NCI-H446 treated with DMSO at 0.1 percent for 48 hours (cell line): Measurements from ENCODE around the gene PTPRM.
"Not testable (repeated sequence)": the region's sequence is repeated elsewhere in the genome, so short reads cannot be mapped to it uniquely, and the experiment has no call there.

ENCODE experiments used
- DNase-seq: peaks from one replicate; lab custom pipeline; 2025; lab: John Stamatoyannopoulos, UW

Gene PTPRM

DNA sequence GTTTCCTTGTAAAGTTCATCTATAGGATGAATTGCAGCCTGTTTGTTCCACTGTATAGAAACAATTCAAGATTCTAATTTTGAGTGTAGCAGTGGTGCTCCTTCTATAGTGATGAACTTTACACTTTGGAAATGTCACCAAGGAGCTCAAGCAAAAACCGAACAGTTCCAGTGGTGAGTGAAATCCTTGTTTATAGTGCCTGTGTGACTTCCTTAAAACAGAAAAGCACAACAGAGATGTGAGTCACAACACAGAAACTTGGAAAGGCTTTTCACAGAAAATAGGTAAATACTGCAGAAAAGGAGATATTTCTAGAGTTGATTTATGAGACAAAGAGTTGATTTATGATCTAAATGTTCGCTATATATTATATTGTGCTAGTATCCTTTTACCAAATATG, 482.0 kb downstream of the PTPRM start:
- no peak for DNase-seq

DNA sequence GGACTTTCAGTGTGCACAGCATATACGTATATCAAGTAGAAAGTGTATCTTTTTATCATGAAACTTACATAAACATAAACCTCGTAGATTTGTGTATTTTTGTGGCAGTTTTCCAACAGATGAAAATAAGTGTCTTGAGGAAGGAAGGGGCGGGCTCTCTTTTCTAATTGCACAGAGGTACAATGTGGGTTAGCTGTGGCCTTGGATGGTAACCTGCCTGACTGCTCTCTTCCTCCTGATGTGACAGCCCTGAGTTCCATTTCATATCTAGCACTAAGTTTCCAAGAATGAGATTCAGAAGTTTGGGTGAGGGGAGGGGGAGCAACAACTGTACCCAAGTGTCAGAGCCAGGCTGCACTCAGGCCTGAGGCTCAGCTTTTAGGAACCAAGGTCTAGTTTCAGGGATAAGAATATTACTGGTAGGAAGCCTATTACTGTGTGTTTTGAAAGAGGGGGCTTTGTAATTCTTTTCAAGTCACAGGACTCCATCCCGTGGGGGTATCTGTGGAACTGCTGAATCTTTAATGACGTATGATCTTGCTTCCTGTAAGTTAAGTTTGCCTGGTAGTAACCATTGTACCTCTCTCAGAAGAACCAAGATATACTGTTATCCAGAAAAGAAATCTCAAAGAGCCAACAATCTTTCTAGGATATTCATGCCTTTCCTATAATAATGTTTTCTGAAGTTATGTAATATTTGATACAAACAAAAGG, 483.7 kb downstream of the PTPRM start:
- DNase-seq = no peak

DNA sequence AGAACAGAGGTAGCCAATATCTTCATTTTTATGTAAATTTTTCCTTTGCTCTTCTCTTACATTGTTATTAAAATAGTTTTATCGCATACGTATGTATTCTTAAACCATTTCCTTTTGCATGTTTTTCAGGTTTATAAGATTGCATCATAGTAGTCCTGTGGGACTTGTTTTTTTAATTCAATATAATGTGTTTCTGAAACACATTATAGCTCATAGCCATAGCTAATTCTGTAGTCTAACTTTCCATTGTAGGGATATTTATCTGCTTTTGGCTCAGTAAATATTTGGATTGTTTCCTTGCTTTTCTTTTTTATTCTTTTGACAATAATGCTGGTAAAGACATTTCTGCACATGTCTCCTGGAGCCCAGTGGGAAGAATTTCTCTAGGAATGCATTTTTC, 484.3 kb downstream of the PTPRM start:
- DNase-seq = no peak

DNA sequence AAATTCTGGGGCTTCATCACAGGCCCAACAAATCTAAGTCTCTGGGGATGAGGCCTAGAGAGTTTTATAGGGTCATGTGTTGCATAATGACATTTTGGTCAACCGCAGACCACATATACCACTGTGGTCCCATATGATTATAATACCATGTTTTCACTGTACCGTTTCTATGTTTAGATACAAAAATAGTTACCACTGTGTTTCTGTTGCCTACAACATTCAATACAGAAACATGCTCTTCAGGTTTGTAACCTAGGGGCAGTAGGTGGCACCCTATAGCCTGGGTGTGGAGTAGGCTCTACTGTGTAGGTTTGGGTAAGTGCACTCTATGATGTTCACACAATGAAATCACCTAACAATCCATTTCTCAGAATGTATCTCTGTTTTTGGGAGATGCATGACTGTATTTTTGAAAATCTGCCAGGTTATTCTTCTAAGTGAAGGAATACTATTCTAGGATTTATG, 485.2 kb downstream of the PTPRM start:
- no peak for DNase-seq

DNA sequence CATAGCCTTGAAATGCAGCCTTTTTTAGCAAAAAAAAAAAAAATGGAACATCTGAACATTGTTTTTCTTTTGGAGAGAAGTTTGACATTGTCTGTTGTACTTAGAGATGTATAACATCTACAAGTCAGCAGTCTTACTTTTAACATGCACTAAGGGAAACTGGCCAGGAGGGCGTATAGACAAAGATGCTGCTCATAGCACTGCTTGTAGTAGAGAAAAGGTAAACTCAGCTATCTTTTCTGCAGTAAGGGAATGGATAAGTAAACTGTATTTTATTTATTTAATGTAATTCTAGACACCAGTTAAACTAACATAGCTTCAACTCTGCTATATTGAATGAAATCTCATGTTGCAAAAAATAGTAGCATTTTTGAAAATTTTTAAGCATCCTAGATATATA, 489.6 kb downstream of the PTPRM start:
- no peak for DNase-seq

DNA sequence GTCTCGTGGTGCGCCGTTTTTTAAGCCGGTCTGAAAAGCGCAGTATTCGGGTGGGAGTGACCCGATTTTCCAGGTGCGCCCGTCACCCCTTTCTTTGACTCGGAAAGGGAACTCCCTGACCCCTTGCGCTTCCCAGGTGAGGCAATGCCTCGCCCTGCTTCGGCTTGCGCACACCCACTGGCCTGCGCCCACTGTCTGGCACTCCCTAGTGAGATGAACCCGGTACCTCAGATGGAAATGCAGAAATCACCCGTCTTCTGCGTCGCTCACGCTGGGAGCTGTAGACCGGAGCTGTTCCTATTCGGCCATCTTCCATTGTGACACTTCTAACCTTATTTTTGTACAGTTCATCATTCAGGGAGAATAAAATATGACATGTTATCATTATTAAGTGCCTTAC, 496.0 kb downstream of the PTPRM start:
- not testable (repeated sequence) for DNase-seq

DNA sequence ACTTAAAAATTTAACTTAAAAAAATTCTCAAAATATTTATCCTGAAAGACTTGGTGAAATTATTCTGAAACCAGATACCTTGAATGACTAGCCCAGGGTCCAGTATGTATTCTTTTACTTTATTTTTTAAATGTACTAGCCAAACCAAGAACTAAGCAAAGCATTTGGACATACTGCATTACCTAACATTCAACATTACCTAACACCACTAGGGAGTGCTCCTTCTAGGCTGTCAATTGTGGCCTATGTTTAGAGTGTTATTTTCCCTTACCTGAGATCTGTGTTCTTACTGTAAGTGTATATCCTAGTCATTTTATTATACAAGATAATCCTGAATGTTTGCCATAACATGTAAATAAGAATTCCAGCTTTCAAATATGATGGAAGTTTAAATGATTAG, 496.6 kb downstream of the PTPRM start:
- DNase-seq = no peak

DNA sequence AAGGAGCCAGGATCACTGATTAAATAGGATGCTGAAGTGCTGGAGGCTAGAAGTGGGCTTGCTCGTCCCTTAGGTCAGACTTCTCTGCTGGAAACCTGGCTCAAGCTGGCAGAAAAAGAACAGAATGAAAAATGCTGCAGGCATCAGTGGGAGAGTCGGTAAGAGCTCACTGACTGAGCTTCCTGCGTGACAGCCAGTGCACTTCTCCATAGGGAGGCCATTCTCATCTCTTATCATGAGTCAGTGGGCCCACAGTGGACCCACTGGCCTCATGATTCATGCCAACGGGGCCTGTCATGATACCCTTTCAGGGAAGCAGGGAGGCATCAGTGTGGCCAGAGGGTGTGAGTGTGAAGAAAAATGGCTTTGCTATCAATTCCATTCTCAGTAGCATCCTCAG, 498.2 kb downstream of the PTPRM start:
- no peak for DNase-seq

DNA sequence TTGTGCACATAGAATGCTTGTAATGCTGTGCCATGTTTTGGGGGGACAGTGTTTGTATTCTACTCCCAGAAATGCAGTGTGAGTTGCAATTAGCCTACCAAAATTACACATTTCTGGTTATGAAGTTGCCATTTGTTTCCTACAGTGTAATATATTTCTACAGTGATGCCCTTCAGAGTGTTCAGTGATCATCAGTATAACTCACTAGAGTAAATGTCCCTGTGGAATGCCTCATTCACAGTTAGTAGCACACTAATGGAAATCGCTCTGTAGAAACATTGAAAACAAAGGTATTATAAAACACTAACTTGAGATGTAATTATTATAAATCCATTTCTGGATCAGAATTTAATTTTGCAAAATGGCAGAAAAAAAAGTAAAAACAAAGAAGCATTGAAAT, 498.7 kb downstream of the PTPRM start:
- DNase-seq = no peak

DNA sequence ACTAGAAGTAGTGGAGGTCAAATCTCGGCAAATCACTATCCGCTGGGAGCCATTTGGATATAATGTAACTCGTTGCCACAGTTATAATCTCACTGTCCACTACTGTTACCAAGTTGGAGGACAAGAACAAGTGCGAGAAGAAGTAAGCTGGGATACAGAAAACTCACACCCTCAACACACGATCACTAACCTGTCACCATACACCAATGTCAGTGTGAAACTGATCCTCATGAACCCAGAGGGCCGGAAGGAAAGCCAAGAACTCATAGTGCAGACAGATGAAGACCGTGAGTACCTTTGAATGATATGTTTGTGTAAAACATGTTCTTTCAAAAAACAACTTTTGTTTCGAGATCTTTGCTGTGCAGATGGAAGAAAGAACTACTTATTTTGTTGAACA, 502.6 kb downstream of the PTPRM start:
- DNase-seq = no peak

DNA sequence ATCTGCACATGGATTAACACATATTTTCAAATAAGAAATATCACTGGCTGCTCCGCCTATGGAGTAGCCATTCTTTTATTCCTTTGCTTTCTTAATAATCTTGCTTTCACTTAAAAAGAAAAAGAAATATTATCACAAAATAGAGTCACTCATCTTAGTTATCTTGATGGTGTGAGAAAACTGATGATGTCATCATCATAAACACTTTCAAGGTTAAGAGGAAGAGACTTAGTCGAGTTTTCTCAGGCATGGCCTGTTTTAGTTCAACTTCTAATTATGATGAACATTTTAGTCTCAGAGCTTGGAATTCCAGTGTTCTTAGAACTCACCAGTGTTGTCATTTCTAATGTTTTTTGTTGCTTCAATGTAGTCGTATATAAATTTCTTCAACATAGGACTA, 506.1 kb downstream of the PTPRM start:
- no peak for DNase-seq

DNA sequence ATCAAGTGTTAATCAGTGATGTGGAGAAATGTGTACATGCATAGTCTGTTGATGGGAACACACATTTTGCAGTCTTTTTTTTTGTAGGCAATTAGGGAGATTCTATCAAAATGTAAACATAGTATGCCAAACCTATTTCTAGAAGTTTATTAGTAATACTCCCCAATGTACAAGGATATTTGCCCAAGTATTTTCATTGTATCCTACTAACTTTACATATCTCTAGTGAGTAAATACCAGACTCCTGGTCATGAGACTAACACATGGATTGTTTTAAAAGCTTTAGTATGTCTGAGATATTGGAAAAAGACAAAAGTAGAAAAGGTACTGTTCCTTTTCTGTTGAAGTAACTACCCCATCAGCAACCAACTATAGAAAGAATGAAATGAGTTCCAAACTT, 513.0 kb downstream of the PTPRM start:
- no peak for DNase-seq

DNA sequence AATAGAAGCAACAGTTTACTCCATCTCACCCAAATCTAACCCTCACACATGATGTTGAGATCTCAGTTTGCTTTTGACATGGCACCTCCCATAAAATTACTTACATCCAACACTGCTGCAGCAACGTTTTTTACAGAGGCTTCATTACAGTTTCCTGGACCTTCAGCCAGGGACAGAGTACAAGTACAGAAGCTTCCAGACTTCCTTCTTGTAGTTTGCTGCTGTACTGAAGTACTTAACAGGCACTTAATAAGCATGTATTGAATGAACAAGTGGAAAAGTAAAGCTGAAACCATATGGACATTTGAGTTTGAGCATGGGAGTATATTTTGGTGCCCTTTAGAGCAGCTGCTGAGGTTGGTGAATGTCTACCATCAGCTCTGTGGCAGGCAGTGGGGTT, 514.2 kb downstream of the PTPRM start:
- DNase-seq = no peak

DNA sequence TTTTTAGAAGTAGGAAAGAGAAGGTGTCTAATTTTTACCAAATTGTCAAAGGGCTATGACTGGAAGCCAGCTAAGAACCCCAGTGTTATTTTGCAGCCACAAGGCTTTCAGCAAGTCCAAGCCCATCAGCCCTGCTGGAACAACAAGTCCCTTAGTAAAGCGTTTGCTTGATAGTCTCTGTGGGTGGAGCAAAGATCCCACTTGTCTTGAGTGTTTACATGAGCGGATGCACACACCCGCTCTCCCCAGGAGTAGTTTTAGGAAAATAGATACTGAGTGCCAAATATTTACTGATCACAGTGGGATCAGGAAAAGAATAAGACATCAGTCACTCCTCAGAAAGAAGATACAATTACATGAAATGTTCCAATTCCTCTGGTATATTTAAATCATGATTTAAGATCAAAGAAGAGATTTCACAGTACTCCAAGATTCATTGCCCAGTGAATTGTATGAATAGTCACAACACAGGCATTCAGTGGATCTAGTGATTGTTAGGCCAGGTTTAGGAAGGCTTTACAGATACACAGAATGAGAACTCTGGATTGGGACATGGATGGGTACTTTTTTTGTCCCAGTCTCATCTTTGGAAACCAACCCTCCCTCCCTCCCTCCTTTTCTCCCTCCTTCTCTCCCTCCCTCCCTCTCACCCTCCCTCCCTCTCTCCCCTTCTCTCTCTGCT, 514.9 kb downstream of the PTPRM start:
- no peak for DNase-seq

DNA sequence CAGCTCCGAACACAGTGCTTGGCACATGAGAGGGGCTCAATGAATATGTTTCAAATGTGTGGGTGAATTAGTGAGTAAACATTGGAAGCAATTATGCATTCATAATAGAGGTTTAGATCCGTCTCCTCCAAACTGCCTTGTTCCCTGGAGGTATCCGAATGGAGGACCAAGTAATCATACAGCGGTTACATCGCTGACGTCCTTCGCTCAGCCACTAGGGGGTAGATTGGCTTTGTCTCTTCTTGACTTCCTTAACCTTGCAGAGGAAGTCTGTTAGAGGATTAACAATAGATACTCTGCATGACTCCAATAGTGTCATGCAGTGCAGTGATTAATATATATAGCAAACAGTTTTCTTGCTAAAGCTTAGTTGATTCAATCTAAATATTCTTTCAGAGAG, 517.0 kb downstream of the PTPRM start:
- DNase-seq = no peak

DNA sequence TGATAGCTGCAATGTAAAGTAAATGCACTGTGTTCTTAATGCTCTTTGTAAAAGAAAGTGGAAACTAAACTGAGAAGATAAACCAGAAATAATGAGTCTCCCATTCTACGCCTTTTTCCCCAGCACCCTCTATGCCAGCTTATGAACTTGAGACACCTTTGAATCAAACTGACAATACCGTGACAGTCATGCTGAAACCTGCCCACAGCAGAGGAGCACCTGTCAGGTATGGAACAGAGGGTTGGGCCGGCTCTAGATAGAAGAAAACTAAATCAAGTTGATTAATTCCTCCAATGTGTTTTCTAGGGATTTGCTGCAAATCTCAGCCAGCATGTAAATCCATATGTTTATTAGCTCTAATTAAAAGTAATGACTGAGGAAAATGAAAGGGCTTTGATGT, 521.5 kb downstream of the PTPRM start:
- DNase-seq = no peak

DNA sequence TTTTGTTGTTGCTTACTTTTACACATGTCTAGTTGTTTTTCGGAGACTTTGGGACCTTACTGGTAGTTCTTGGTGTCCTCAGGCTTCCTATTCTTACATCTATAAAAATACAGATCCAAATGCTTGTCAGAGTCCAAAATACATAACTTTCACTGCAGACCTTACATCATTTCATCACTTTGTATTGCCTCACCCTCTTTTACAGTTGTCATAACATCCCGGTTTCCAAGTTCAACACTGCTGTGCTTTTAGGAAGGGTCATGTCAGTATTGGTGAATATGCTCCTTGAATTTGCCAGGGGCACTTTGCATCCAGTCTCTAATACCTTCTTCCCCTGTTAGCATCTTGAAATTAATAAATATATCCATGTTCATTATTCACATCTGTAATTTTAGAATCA, 523.9 kb downstream of the PTPRM start:
- no peak for DNase-seq

DNA sequence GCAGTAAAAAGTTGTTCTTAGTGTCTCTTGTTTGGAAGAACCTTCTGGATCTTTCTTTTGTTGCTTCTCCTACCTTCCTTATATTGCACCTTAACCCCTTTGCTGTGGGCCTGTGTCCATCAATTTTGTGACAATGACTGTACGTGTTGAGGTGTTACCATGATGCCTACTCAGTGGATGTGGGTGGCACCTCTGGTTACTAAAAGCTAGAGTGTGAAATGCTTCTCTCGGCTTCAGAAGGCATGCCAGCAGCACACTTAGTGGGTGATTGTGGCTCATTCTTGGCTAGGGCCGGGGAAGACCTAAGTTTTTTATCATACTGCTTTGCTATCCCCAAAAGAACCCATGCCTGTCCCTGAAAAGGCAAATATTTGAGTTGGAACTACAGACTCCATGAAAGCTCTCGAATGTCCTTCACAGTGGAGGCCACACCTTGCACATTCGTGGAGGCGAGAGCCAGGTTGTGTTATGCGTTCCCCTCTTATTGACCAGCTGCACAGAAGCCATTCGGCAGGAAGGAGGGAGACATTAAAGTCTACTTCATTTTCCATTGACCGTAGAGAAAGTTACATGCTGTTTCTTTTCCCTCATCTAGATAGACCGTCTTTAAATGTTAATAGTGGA, 528.9 kb downstream of the PTPRM start:
- DNase-seq = no peak

DNA sequence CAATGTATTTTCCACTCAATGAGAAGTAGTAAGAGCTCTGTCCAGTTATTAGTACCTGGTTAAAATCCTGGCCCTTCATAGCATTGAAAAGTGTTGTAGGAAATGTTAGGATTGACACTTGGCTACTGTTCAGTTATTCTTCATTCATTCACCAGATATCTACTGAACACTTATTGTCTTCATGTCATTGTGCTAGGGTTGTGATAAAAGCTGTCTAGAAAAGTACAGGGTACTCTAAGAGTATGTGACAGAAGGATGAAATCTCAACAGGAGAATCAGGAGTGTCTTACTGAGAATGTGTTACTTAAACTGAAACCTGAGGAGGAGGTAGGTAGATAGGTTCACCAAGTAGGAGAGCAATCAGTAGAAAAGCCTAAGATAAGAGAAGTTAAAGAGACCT, 530.3 kb downstream of the PTPRM start:
- no peak for DNase-seq

DNA sequence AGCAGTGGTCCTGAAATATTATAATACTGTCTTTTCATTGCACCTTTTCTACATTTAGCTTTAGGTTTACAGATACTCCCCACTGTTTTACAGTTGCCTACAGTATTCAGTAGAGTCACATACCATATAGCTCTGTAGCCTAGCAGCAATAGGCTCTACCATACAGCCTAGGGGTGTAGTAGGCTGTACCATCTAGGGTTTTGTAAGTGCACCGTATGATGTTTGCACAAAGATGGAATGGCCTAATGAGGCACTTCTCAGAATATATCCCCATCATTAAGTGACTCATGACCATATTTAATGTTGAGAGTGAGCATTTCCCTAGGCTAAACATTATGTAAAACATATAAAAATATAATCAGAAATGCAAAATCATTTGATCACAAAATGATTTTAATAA, 530.8 kb downstream of the PTPRM start:
- DNase-seq = no peak

DNA sequence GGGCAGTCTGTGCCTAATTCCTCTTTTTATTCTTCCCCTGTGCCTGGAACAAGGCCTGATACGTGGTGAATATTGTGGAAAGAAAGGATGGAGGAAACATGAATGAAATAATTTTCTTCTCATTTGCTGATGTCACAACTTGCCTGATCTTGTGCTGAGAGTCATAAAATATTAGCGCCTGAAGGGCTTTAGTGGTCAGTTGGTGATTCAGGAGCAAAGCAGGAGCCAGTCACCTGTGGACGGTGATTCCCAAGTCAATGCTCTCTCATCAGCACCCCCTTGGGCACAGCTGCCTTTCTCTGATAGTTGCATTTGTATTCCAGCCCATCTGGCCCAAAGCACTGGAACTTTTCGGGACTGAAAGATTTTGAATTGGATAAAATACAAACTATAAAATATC, 539.5 kb downstream of the PTPRM start:
- DNase-seq = no peak

DNA sequence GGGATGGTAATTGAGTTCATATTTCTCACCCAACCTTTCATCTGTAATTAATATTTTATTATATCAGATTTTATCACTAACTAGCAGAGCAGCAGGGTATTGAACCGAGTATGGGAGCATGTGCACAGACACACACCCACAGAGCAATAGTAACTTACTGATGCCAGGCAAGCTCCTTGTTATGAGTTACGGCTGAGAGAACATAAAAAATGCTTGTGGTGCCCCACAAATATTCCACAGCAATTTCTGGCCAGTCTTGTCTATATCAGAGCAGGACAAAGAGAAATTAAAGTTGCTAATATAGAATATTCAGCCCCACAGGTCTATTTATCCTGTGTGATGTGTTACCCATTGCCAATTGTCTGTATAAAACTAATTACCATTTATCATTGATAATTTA, 540.3 kb downstream of the PTPRM start:
- DNase-seq = no peak

DNA sequence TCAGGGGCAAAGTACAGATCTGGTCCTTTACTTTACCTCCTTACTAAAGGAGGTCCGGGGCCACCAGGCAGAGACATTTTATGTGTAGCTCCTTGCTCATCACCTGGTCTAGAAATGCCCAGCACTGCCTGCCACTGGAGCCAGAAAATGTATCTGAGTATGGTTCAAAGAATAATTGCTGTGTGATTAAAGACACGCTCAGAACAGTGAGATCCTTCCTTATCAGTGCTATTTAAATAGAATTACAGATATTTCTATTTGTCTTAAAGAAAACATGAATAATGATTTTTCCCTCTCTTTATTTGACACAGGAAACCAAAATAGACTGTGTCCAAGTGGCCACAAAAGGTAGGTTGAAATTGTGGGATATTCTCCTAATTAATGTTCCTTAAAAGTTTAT, 547.4 kb downstream of the PTPRM start:
- DNase-seq = no peak
